OCI-LY3 (cell line): Measurements from ENCODE around the gene GRID2.

Experiments
- H2AFZ ChIP-seq: fragments of 200-600, 300-600 bp; shearing (Covaris generic); 2 replicates; pipeline ENCODE4 v1.6.0; 2014; ENCODE audit warnings: antibody characterized with exemption, low read depth, low read length
- H3K27ac ChIP-seq: fragments of 200-600, 300-600 bp; sonication (generic); 2 replicates; pipeline ENCODE4 v1.5.1; 2014; ENCODE audit warnings: mild to moderate bottlenecking, low read length, moderate library complexity, mixed read lengths
- H3K27me3 ChIP-seq: fragments of 200-600, 300-600 bp; sonication (generic); 2 replicates; pipeline ENCODE4 v1.6.1; 2014; ENCODE audit warnings: low read depth, low read length, mixed read lengths
- H3K36me3 ChIP-seq: fragments of 200-600, 300-600 bp; sonication (generic); replicated peaks from 2 replicates; pipeline ENCODE3; 2014; ENCODE audit warnings: low read depth, low read length, mixed read lengths
- H3K4me1 ChIP-seq: fragments of 300-600, 200-600 bp; sonication (generic); 2 replicates; pipeline ENCODE4 v1.6.1; 2014; ENCODE audit warnings: low read length, mixed read lengths
- H3K4me2 ChIP-seq: fragments of 200-600, 300-600 bp; sonication (generic); 2 replicates; pipeline ENCODE4 v1.6.1; 2014; ENCODE audit warnings: low read length, mixed read lengths
- H3K4me3 ChIP-seq: fragments of 300-600, 200-600 bp; sonication (generic); 2 replicates; pipeline ENCODE4 v1.5.1; 2014; ENCODE audit warnings: antibody characterized with exemption, mild to moderate bottlenecking, low read length, moderate library complexity
- H3K79me2 ChIP-seq: fragments of 300-600, 200-600 bp; shearing (Covaris generic); 2 replicates; pipeline ENCODE4 v1.6.1; 2014; ENCODE audit warnings: mild to moderate bottlenecking, low read length, mixed read lengths
- H3K9ac ChIP-seq: fragments of 300-600, 200-600 bp; shearing (Covaris generic); 2 replicates; pipeline ENCODE4 v1.6.0; 2014; ENCODE audit warnings: mild to moderate bottlenecking, low read length, moderate library complexity
- H3K9me3 ChIP-seq: fragments of 200-600, 300-600 bp; shearing (Covaris generic); 2 replicates; pipeline ENCODE4 v1.6.1; 2014; ENCODE audit warnings: low read length, mixed read lengths; ENCODE audit not compliant: insufficient read depth
- H4K20me1 ChIP-seq: fragments of 200-600, 300-600 bp; sonication (generic); 2 replicates; pipeline ENCODE4 v1.6.1; 2016; ENCODE audit warnings: low read length, mixed read lengths; ENCODE audit not compliant: insufficient read depth
- EZH2phosphoT487 ChIP-seq: fragments of 200-600 bp; shearing (Covaris generic); IDR thresholded peaks from 2 replicates; pipeline ENCODE4 v1.6.1; 2018; ENCODE audit warnings: antibody characterized with exemption, mixed run types, low read depth
- TF ChIP-seq, protein P1 (sequence below): fragments of 200-600, 300-600 bp; sonication (generic); IDR thresholded peaks from 2 replicates; pipeline ENCODE4 v1.5.1; 2014; ENCODE audit warnings: antibody characterized with exemption, low read length, low read depth

Gene GRID2

DNA sequence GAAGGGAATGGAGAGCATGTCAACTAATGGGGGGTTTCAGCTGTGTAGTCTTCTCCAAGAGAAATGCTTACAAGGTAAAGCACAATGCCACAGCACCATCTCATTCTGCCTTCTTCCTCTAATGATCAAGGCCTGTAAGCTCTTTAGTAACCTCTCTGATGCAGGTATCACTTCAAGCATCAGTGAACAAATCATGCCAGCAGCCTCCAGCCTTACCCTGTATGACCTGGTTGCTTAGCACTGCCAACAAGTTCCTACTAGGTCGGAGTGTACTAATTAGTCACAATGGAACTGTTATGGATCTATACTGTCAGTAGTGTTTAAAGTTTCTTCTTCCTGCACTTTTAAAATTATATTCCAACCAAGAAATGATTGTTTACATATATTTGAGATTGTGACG lies 197.7 kb downstream of the GRID2 start:
- Histone ChIP-seq H3K36me3 (no peaks in the 10 kb centered on the region), H3K9me3 (no peaks in the 10 kb centered on the region), H3K27me3 (no peaks in the 10 kb centered on the region), H2AFZ (no peak overlapping the region), H4K20me1 (no peaks in the 10 kb centered on the region), H3K4me2 (no peak overlapping the region), H3K9ac (no peak overlapping the region), H3K4me3 (no peak overlapping the region), H3K79me2 (no peaks in the 10 kb centered on the region), H3K4me1 (no peaks in the 10 kb centered on the region), H3K27ac (no peak overlapping the region)
- TF ChIP-seq, protein P1, sequence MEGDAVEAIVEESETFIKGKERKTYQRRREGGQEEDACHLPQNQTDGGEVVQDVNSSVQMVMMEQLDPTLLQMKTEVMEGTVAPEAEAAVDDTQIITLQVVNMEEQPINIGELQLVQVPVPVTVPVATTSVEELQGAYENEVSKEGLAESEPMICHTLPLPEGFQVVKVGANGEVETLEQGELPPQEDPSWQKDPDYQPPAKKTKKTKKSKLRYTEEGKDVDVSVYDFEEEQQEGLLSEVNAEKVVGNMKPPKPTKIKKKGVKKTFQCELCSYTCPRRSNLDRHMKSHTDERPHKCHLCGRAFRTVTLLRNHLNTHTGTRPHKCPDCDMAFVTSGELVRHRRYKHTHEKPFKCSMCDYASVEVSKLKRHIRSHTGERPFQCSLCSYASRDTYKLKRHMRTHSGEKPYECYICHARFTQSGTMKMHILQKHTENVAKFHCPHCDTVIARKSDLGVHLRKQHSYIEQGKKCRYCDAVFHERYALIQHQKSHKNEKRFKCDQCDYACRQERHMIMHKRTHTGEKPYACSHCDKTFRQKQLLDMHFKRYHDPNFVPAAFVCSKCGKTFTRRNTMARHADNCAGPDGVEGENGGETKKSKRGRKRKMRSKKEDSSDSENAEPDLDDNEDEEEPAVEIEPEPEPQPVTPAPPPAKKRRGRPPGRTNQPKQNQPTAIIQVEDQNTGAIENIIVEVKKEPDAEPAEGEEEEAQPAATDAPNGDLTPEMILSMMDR: no peak
- no peak for TF ChIP-seq EZH2phosphoT487

DNA sequence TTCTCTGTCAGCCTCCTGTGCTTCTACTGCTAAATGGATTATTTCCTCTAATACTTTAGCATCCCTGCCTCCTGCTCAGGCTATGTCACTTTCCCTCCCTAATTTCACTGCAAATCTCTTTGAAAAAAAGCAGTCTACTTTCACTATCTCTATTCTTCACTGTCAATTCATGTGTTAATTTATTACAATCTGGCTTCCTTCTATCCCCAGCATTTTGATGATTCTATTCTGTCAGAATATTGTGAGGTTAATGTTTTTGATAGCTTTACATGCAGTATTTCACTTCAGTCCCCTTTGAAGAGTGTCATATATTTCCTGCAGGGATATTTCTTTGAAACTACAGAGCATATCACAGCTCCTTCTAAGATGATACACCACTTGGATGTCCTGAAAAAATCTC lies 203.2 kb downstream of the GRID2 start:
- Histone ChIP-seq H3K79me2 (no peaks in the 10 kb centered on the region), H3K9me3 (no peaks in the 10 kb centered on the region), H3K4me2 (no peak overlapping the region), H3K4me3 (no peak overlapping the region), H3K27me3 (no peaks in the 10 kb centered on the region), H3K36me3 (no peaks in the 10 kb centered on the region), H3K9ac (no peak overlapping the region), H3K4me1 (no peaks in the 10 kb centered on the region), H3K27ac (no peak overlapping the region), H2AFZ (no peak overlapping the region), H4K20me1 (no peaks in the 10 kb centered on the region)
- TF ChIP-seq, protein P1: no peak
- TF ChIP-seq EZH2phosphoT487: no peak

DNA sequence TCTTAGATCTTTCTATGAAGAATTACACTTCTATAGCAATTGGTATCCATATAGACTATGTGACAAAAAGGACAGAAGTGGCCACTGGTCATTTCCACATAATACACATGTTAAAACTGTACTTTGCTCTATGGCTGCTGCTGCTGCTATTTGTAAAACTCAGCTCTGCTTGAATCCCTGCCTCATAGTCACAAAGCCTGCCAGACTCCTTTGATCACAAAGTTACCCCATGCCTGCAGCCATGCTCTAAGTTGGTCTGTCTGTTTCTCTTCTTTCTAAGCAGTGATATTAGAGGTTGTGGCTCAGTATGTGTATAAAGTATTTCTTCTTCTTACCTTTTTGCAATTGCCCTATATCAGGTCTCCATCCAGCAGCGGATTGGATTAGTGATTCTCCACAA lies 210.9 kb downstream of the GRID2 start:
- H3K4me3 ChIP-seq: no peak overlapping the region
- H3K27ac ChIP-seq: no peak overlapping the region
- no peaks in the 10 kb centered on the region for H4K20me1 ChIP-seq
- no peaks in the 10 kb centered on the region for H3K79me2 ChIP-seq
- H3K4me2 ChIP-seq: no peak overlapping the region
- H3K36me3 ChIP-seq: no peaks in the 10 kb centered on the region
- no peak for TF ChIP-seq EZH2phosphoT487
- TF ChIP-seq, protein P1: no peak
- H3K9ac ChIP-seq: no peak overlapping the region
- H3K4me1 ChIP-seq: no peaks in the 10 kb centered on the region
- no peaks in the 10 kb centered on the region for H3K27me3 ChIP-seq
- H3K9me3 ChIP-seq: no peaks in the 10 kb centered on the region
- H2AFZ ChIP-seq: no peak overlapping the region

- Histone ChIP-seq H3K27ac (no peak overlapping the region), H4K20me1 (no peaks in the 10 kb centered on the region), H3K4me3 (no peak overlapping the region), H3K79me2 (no peaks in the 10 kb centered on the region), H2AFZ (no peak overlapping the region), H3K9me3 (no peaks in the 10 kb centered on the region), H3K4me2 (no peak overlapping the region), H3K36me3 (no peaks in the 10 kb centered on the region), H3K9ac (no peak overlapping the region), H3K27me3 (no peaks in the 10 kb centered on the region), H3K4me1 (no peaks in the 10 kb centered on the region)
- TF ChIP-seq EZH2phosphoT487: no peak
These were observed 212.7 kb downstream of the GRID2 start for GRCh38 chr4:92516450-92516849.

DNA sequence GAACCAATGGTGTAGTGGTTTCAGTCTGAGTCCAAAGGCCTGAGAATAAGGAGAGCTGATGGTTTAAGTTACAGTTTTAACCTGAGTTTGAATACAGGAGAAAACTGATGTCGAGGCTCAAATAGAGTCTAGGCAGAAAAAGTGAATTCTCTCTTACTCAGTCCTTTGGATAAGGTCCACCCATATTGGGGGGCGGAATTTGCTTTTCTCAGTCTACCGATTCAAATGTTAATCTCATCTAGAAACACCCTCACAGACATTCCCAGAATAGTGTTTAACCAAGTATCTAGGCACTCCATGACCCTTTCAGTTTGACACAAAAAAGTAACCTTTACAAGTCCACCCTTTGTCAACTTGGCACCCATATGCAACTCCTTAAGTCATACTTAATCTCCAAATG lies 216.0 kb downstream of the GRID2 start:
- Histone ChIP-seq H3K4me1 (peaks cover 7% of the 10 kb centered on the region), H3K36me3 (no peaks in the 10 kb centered on the region), H3K79me2 (no peaks in the 10 kb centered on the region), H2AFZ (no peak overlapping the region), H3K4me2 (no peak overlapping the region), H3K27ac (no peak overlapping the region), H3K27me3 (no peaks in the 10 kb centered on the region), H3K4me3 (no peak overlapping the region), H3K9ac (no peak overlapping the region), H4K20me1 (no peaks in the 10 kb centered on the region), H3K9me3 (no peaks in the 10 kb centered on the region)
- TF ChIP-seq, protein P1: no peak
- TF ChIP-seq EZH2phosphoT487: no peak
